WTC11 (cell line): Measurements from ENCODE around the gene SURF1. TPM values are rescaled to one million over a fixed set of nuclear protein-coding genes. Genes with fewer than 3 reads are reported as not detected.
A peak's percentile ranks its signal among the peaks of the same experiment; 100 is the strongest.

Experiments used
- ATF1 ChIP-seq: sonication (generic); formaldehyde crosslinking; IDR thresholded peaks from 2 replicates; pipeline ENCODE4 v1.8.1; 2023; ENCODE audit warnings: mild to moderate bottlenecking, moderate library complexity, missing genetic modification reagents
- ELF4 ChIP-seq: sonication (generic); formaldehyde crosslinking; IDR thresholded peaks from 2 replicates; pipeline ENCODE4 v1.8.1; 2022; ENCODE audit warnings: low read depth, mild to moderate bottlenecking, moderate library complexity, missing genetic modification reagents
- ESRRA ChIP-seq: sonication (generic); formaldehyde crosslinking; IDR thresholded peaks from 2 replicates; pipeline ENCODE4 v1.8.1; 2022; ENCODE audit warnings: mild to moderate bottlenecking, missing genetic modification reagents, borderline replicate concordance
- FOXJ3 ChIP-seq: sonication (generic); formaldehyde crosslinking; IDR thresholded peaks from 2 replicates; pipeline ENCODE4 v1.9.0; 2021; ENCODE audit warnings: missing genetic modification reagents, mild to moderate bottlenecking, borderline replicate concordance
- GABPB1 ChIP-seq: sonication (generic); formaldehyde crosslinking; IDR thresholded peaks from 2 replicates; pipeline ENCODE4 v1.8.1; 2023; ENCODE audit warnings: mild to moderate bottlenecking, missing genetic modification reagents
- GRHL2 ChIP-seq: fragments of 250-450 bp; sonication (Bioruptor Pico); IDR thresholded peaks from 2 replicates; pipeline ENCODE4 v1.8.0; 2022; ENCODE audit warnings: mild to moderate bottlenecking, moderate library complexity; ENCODE audit not compliant: insufficient replicate concordance, severe bottlenecking
- IRF2 ChIP-seq: sonication (generic); formaldehyde crosslinking; IDR thresholded peaks from 2 replicates; pipeline ENCODE4 v1.8.0; 2022; ENCODE audit warnings: low read depth, missing genetic modification reagents, borderline replicate concordance
- MYBL2 ChIP-seq: sonication (generic); formaldehyde crosslinking; IDR thresholded peaks from 2 replicates; pipeline ENCODE4 v1.8.1; 2023; ENCODE audit warnings: mild to moderate bottlenecking, moderate library complexity, missing genetic modification reagents
- NFYB ChIP-seq: sonication (generic); formaldehyde crosslinking; conservative IDR thresholded peaks from 2 replicates; pipeline ENCODE4 v1.8.0; 2022; ENCODE audit warnings: low read depth, missing genetic modification reagents
- NR1H2 ChIP-seq: sonication (generic); formaldehyde crosslinking; IDR thresholded peaks from 2 replicates; pipeline ENCODE4 v1.9.0; 2021; ENCODE audit warnings: mild to moderate bottlenecking, moderate library complexity, missing genetic modification reagents
- NR2C2 ChIP-seq: sonication (generic); formaldehyde crosslinking; IDR thresholded peaks from 2 replicates; pipeline ENCODE4 v1.8.0; 2022; ENCODE audit warnings: mild to moderate bottlenecking, missing genetic modification reagents
- RORB ChIP-seq: fragments of 250-450 bp; sonication (Bioruptor Pico); IDR thresholded peaks from 2 replicates; pipeline ENCODE4 v1.9.0; 2021; ENCODE audit warnings: mild to moderate bottlenecking
- SMAD3 ChIP-seq: sonication (generic); formaldehyde crosslinking; IDR thresholded peaks from 2 replicates; pipeline ENCODE4 v1.8.0; 2022; ENCODE audit warnings: missing genetic modification reagents, mild to moderate bottlenecking, borderline replicate concordance
- SOX15 ChIP-seq: fragments of 250-450 bp; sonication (Bioruptor Pico); IDR thresholded peaks from 2 replicates; pipeline ENCODE4 v1.9.0; 2021; ENCODE audit warnings: mild to moderate bottlenecking
- TCF7 ChIP-seq: sonication (generic); formaldehyde crosslinking; IDR thresholded peaks from 2 replicates; pipeline ENCODE4 v1.8.0; 2022; ENCODE audit warnings: mild to moderate bottlenecking, low read depth, missing genetic modification reagents, moderate library complexity
- ZNF671 ChIP-seq: fragments of 250-450 bp; sonication (Bioruptor Pico); IDR thresholded peaks from 2 replicates; pipeline ENCODE4 v1.8.0; 2021; ENCODE audit warnings: mild to moderate bottlenecking
- total RNA-seq: library from RNA; stranded (reverse); gene quantifications from 3 replicates; pipeline ENCODE4 v1.2.3, GENCODE V29; 2021
- TF ChIP-seq, protein P1 (sequence below): sonication (generic); formaldehyde crosslinking; IDR thresholded peaks from 2 replicates; pipeline ENCODE4 v1.8.1; 2022; ENCODE audit warnings: mild to moderate bottlenecking, missing genetic modification reagents, moderate library complexity, borderline replicate concordance
- TF ChIP-seq, protein P2 (sequence below): sonication (generic); formaldehyde crosslinking; conservative IDR thresholded peaks from 2 replicates; pipeline ENCODE4 v1.8.1; 2022; ENCODE audit warnings: mild to moderate bottlenecking, missing genetic modification reagents
- TF ChIP-seq, protein P3 (sequence below): sonication (generic); formaldehyde crosslinking; IDR thresholded peaks from 2 replicates; pipeline ENCODE4 v1.8.1; 2022; ENCODE audit warnings: mild to moderate bottlenecking, moderate library complexity, missing genetic modification reagents
- TF ChIP-seq, protein P4 (sequence below): sonication (generic); formaldehyde crosslinking; IDR thresholded peaks from 2 replicates; pipeline ENCODE4 v1.8.0; 2022; ENCODE audit warnings: missing genetic modification reagents
- TF ChIP-seq, protein P5 (sequence below): fragments of 250-450 bp; sonication (Bioruptor Pico); IDR thresholded peaks from 2 replicates; pipeline ENCODE4 v1.8.0; 2021; ENCODE audit warnings: mild to moderate bottlenecking
- TF ChIP-seq, protein P6 (sequence below): fragments of 250-450 bp; sonication (Bioruptor Pico); conservative IDR thresholded peaks from 2 replicates; pipeline ENCODE4 v1.9.0; 2021; ENCODE audit warnings: mild to moderate bottlenecking
- TF ChIP-seq, protein P7 (sequence below): sonication (generic); formaldehyde crosslinking; IDR thresholded peaks from 2 replicates; pipeline ENCODE4 v1.8.0; 2022; ENCODE audit warnings: mild to moderate bottlenecking, missing genetic modification reagents
- TF ChIP-seq, protein P8 (sequence below): sonication (generic); formaldehyde crosslinking; IDR thresholded peaks from 2 replicates; pipeline ENCODE4 v1.8.1; 2023; ENCODE audit warnings: mild to moderate bottlenecking, moderate library complexity, missing genetic modification reagents
- TF ChIP-seq, protein P9 (sequence below): sonication (generic); formaldehyde crosslinking; IDR thresholded peaks from 2 replicates; pipeline ENCODE4 v1.8.0; 2023; ENCODE audit warnings: missing genetic modification reagents

SURF1 gene
- total RNA-seq, 1 experiment from 2014 or later = 33.3 TPM

DNA sequence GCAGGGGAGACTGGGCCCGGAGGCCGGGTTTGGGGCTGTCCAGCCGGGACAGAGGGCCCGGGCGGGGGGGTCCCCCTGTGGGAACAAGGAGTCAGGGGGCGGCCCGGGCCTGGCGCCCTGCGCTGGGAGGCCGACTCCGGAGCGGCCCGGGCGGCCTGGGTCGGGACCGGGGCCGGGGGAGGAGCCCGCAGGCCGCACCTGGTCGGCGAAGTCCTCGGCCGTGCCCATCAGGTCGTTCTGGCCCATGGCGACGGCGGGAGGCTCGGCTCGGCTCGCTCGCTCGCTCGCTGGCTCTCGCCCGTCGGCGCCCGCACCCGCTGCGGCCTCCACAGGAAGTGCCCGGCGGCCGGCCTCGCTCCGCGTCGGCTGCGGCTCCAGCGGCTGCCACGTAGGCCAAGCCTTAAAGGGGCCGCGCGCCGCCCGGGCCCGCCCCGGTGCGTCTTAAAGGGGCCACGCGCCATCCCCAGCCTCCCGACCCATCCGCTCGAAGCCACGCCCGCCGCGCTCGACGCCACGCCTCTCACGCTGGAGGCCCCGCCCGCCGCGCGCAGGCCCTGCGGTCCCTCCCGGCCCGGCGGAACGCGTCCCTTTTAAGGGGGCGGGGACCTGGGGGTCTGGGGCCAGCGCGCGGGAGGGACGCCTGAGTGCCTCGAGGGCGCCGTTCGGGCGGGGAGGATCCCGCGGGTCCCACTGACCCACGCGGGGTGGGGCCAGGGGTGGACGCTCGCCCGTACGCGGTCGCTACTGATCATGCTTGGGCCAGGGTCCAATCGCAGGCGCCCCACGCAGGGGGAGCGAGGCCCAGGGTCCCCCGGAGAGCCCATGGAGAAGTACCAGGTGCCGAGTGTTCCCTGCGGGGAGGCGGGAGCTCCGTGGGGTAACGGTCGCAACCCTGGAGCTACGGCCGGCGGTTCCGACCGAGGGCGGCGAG is 19.7 kb upstream of the SURF1 start, which contains the start of the genes STKLD1 and SURF4 (continued):
- TF ChIP-seq, protein P1, sequence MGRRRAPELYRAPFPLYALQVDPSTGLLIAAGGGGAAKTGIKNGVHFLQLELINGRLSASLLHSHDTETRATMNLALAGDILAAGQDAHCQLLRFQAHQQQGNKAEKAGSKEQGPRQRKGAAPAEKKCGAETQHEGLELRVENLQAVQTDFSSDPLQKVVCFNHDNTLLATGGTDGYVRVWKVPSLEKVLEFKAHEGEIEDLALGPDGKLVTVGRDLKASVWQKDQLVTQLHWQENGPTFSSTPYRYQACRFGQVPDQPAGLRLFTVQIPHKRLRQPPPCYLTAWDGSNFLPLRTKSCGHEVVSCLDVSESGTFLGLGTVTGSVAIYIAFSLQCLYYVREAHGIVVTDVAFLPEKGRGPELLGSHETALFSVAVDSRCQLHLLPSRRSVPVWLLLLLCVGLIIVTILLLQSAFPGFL (CRISPR knock-in tag) = no peak
- TF ChIP-seq TCF7 (CRISPR knock-in tag) (peak; percentile 87; the same call in 1 of the 2 replicates), MYBL2 (CRISPR knock-in tag) (peak; percentile 78; the same call in 1 of the 2 replicates), SMAD3 (CRISPR knock-in tag) (no peak), NFYB (CRISPR knock-in tag) (peak; percentile 49; the same call in 1 of the 2 replicates), GRHL2 (no peak), ESRRA (CRISPR knock-in tag) (peak; percentile 83), IRF2 (CRISPR knock-in tag) (0 out of 2 replicates have a peak, but pooled peaks have one; percentile 79), FOXJ3 (no peak), RORB (CRISPR knock-in tag) (no peak), ATF1 (CRISPR knock-in tag) (no peak), NR1H2 (no peak), GABPB1 (CRISPR knock-in tag) (0 out of 2 replicates have a peak, but pooled peaks have one; percentile 29), SOX15 (CRISPR knock-in tag) (no peak), NR2C2 (peak; percentile 73; the same call in 1 of the 2 replicates), ZNF671 (no peak), ELF4 (CRISPR knock-in tag) (peak; percentile 74; the same call in 1 of the 2 replicates)
- TF ChIP-seq, protein P2, sequence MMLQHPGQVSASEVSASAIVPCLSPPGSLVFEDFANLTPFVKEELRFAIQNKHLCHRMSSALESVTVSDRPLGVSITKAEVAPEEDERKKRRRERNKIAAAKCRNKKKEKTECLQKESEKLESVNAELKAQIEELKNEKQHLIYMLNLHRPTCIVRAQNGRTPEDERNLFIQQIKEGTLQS (CRISPR knock-in tag) = peak; percentile 79
- TF ChIP-seq, protein P3, sequence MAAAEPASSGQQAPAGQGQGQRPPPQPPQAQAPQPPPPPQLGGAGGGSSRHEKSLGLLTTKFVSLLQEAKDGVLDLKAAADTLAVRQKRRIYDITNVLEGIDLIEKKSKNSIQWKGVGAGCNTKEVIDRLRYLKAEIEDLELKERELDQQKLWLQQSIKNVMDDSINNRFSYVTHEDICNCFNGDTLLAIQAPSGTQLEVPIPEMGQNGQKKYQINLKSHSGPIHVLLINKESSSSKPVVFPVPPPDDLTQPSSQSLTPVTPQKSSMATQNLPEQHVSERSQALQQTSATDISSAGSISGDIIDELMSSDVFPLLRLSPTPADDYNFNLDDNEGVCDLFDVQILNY = peak; percentile 97
- TF ChIP-seq, protein P4, sequence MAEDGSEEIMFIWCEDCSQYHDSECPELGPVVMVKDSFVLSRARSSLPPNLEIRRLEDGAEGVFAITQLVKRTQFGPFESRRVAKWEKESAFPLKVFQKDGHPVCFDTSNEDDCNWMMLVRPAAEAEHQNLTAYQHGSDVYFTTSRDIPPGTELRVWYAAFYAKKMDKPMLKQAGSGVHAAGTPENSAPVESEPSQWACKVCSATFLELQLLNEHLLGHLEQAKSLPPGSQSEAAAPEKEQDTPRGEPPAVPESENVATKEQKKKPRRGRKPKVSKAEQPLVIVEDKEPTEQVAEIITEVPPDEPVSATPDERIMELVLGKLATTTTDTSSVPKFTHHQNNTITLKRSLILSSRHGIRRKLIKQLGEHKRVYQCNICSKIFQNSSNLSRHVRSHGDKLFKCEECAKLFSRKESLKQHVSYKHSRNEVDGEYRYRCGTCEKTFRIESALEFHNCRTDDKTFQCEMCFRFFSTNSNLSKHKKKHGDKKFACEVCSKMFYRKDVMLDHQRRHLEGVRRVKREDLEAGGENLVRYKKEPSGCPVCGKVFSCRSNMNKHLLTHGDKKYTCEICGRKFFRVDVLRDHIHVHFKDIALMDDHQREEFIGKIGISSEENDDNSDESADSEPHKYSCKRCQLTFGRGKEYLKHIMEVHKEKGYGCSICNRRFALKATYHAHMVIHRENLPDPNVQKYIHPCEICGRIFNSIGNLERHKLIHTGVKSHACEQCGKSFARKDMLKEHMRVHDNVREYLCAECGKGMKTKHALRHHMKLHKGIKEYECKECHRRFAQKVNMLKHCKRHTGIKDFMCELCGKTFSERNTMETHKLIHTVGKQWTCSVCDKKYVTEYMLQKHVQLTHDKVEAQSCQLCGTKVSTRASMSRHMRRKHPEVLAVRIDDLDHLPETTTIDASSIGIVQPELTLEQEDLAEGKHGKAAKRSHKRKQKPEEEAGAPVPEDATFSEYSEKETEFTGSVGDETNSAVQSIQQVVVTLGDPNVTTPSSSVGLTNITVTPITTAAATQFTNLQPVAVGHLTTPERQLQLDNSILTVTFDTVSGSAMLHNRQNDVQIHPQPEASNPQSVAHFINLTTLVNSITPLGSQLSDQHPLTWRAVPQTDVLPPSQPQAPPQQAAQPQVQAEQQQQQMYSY (CRISPR knock-in tag) = no peak
- TF ChIP-seq, protein P5, sequence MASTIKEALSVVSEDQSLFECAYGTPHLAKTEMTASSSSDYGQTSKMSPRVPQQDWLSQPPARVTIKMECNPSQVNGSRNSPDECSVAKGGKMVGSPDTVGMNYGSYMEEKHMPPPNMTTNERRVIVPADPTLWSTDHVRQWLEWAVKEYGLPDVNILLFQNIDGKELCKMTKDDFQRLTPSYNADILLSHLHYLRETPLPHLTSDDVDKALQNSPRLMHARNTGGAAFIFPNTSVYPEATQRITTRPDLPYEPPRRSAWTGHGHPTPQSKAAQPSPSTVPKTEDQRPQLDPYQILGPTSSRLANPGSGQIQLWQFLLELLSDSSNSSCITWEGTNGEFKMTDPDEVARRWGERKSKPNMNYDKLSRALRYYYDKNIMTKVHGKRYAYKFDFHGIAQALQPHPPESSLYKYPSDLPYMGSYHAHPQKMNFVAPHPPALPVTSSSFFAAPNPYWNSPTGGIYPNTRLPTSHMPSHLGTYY (CRISPR knock-in tag) = no peak
- TF ChIP-seq, protein P6, sequence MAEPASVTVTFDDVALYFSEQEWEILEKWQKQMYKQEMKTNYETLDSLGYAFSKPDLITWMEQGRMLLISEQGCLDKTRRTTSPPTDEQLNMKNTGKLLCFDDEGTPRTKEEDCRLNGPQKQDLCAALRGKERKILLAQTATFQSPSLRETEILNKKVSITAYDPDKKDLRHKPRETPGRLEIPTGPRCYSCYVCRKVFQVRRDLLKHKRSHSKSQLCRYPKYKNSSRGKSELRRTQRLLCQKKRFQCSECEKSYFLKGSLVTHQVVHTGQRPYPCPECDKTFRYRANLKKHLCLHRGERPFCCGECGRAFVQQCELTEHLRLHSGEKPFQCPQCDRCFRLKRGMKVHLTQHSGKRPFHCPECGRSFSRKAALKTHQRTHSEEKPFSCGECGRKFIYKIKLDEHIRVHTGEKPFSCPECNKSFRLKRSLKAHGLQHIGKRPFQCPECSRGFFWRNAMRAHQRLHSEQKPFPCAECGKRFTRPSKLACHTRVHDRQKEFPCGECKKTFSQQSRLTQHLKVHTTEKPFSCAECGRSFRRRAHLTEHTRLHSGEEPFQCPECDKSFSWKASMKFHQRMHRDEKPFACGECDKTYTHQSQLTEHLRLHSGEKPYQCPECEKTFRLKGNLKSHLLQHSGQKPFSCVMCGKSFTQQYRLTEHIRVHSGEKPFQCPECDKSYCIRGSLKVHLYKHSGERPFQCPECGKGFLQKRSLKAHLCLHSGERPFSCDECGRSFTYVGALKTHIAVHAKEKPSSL (CRISPR knock-in tag) = no peak
- TF ChIP-seq, protein P7, sequence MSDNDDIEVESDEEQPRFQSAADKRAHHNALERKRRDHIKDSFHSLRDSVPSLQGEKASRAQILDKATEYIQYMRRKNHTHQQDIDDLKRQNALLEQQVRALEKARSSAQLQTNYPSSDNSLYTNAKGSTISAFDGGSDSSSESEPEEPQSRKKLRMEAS (CRISPR knock-in tag) = peak; percentile 89; the same call in 1 of the 2 replicates
- TF ChIP-seq, protein P8, sequence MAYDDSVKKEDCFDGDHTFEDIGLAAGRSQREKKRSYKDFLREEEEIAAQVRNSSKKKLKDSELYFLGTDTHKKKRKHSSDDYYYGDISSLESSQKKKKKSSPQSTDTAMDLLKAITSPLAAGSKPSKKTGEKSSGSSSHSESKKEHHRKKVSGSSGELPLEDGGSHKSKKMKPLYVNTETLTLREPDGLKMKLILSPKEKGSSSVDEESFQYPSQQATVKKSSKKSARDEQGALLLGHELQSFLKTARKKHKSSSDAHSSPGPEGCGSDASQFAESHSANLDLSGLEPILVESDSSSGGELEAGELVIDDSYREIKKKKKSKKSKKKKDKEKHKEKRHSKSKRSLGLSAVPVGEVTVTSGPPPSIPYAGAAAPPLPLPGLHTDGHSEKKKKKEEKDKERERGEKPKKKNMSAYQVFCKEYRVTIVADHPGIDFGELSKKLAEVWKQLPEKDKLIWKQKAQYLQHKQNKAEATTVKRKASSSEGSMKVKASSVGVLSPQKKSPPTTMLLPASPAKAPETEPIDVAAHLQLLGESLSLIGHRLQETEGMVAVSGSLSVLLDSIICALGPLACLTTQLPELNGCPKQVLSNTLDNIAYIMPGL (CRISPR knock-in tag) = 0 out of 2 replicates have a peak, but pooled peaks have one; percentile 50
- TF ChIP-seq, protein P9, sequence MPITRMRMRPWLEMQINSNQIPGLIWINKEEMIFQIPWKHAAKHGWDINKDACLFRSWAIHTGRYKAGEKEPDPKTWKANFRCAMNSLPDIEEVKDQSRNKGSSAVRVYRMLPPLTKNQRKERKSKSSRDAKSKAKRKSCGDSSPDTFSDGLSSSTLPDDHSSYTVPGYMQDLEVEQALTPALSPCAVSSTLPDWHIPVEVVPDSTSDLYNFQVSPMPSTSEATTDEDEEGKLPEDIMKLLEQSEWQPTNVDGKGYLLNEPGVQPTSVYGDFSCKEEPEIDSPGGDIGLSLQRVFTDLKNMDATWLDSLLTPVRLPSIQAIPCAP = peak; percentile 77; the same call in 1 of the 2 replicates
